Measurements from ENCODE around the gene AGAP3.

AGAP3 gene

DNA sequence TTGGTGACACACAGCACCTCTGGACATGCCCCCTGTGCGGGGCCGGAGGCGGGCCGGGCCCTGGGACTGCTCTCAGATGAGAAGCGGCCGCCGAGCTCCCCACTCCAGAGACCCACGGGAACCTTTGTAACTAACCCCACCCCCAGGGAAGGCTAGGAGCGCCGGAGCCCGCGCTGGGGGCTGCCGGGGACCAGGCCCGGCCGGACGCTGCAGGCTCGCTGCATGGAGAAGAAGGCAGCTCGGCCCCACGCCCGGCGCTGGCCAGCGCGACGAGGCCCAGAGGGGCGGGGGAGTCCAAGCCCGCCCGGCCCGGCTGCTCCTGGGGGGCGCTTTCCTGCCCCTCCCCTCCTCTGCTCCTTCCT is 36.5 kb downstream of the AGAP3 start:
- Histone ChIP-seq H3K4me1 (ENCODE audit: control extremely low read depth in 1 of 4, control insufficient read depth in 4 of 4, insufficient read depth in 4 of 4, low read length in 3 of 4) (no peaks in the 10 kb centered on the region), H3K27ac (ENCODE audit: insufficient read depth in 1 of 2, low read depth in 1 of 2, low read length in 2 of 2, poor library complexity in 1 of 2, severe bottlenecking in 2 of 2) (no peak overlapping the region), H3K36me3 (ENCODE audit: control insufficient read depth in 4 of 4, insufficient read depth in 4 of 4, low read length in 3 of 4) (peaks cover 0 to 76% (median 51%) of the 10 kb centered on the region in 4 experiments), H3K9me3 (ENCODE audit: control extremely low read depth in 1 of 5, control insufficient read depth in 4 of 5, insufficient read depth in 2 of 5, low read depth in 1 of 5, low read length in 4 of 5) (no peaks in the 10 kb centered on the region), H3K27me3 (replicated peaks in 2 of 5; ENCODE audit: control insufficient read depth in 4 of 5, insufficient read depth in 5 of 5, low read length in 4 of 5) (no peaks in the 10 kb centered on the region), H3K4me3 (ENCODE audit: control insufficient read depth in 1 of 7, extremely low read depth in 1 of 7, insufficient read depth in 4 of 7, low read depth in 2 of 7, low read length in 6 of 7) (no peak overlapping the region)
- POLR2A ChIA-PET, result no interaction called here
- CTCF ChIA-PET, result interaction anchor here (0.9 to 2.7 kb wide), 5 partner anchors 9 to 138 kb away, joined by 3 to 15 read pairs (median 4); no protein-coding TSS in a partner anchor
- WGBS (ENCODE audit: insufficient coverage), result 95% methylated on average over 29 of the region's 29 CpGs
- no peak for DNase-seq

DNA sequence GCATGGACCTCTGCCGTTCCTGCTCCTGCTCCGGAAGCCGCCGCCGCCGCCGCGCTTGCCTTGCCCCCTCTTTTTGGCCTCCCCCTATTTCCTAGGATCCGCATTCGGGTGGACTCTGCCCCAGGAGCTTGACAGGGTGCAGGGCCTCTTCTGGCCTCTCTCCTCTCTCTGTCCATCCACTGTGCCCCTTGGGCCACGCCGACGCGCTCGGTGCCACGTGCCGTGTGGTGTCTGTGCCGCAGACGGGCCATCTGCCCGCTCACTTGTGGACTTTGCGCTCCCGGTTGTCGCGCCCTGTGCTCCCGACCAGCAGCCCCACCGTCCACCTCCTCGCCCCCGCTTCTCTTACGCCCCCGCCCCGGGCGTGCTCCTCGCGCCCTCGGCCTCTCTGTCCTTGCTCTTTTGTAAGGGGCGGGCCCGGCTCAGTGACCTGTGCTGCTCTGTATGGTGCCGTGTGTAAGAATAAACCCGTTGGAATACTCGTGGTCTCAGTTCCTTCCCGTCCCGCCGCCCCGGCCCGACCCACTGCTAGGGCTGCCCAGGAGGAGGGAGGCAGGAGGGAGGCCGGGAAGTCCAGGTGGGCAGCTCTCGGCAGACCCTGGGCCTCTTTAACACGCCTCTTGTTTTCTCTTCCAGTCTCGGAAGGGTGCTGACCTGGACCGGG is 37.0 kb downstream of the AGAP3 start:
- 94% methylated on average over 41 of the region's 50 CpGs for WGBS (ENCODE audit: insufficient coverage)
- H3K36me3 ChIP-seq (ENCODE audit: control insufficient read depth in 4 of 4, insufficient read depth in 4 of 4, low read length in 3 of 4), result peaks cover 0 to 77% (median 50%) of the 10 kb centered on the region in 4 experiments
- POLR2A ChIA-PET, result no interaction called here

DNA sequence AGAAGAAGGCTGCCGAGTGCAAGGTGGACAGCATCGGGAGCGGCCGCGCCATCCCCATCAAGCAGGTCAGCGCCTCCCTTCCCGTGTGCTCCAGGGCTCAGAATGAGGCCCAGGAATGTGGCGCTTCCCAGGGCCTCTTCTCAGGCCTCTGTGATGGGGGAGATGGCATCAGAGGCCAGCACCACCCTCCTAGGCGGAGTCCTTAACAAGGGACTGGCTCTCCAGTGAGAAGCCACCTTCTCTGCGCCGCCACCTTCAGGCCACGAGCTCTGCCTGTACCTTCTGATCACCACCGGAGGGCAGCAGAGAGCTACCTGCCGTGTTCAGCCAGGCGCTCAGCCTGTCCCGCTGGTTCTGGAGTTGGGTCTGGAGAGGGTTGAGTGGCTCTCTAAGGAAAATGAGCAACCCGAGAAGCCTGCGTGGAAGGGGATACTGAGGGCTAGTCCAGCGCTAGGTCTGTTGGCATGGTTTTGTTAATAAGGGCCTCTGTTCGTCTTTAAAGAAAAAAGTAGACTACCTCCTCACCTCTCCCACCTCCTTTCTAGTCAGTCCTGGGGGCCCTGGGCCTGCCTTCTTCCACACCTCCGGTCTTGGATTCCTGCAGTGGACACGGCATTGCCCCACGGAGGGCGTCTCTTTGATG is 37.7 kb downstream of the AGAP3 start:
- Histone ChIP-seq H3K4me3 (ENCODE audit: control insufficient read depth in 1 of 7, extremely low read depth in 1 of 7, insufficient read depth in 4 of 7, low read depth in 2 of 7, low read length in 6 of 7) (no peak overlapping the region), H3K27ac (ENCODE audit: insufficient read depth in 1 of 2, low read depth in 1 of 2, low read length in 2 of 2, poor library complexity in 1 of 2, severe bottlenecking in 2 of 2) (no peak overlapping the region), H3K4me1 (ENCODE audit: control extremely low read depth in 1 of 4, control insufficient read depth in 4 of 4, insufficient read depth in 4 of 4, low read length in 3 of 4) (no peaks in the 10 kb centered on the region), H3K9me3 (ENCODE audit: control extremely low read depth in 1 of 5, control insufficient read depth in 4 of 5, insufficient read depth in 2 of 5, low read depth in 1 of 5, low read length in 4 of 5) (no peaks in the 10 kb centered on the region), H3K36me3 (ENCODE audit: control insufficient read depth in 4 of 4, insufficient read depth in 4 of 4, low read length in 3 of 4) (peaks cover 0 to 77% (median 47%) of the 10 kb centered on the region in 4 experiments), H3K27me3 (replicated peaks in 2 of 5; ENCODE audit: control insufficient read depth in 4 of 5, insufficient read depth in 5 of 5, low read length in 4 of 5) (no peaks in the 10 kb centered on the region)
- DNase-seq, result peak; percentile 77 to 87 (median 83)
- CTCF ChIA-PET, result interaction anchor here (0.7 to 2.7 kb wide), 34 partner anchors 9 to 218 kb away, joined by 3 to 15 read pairs (median 4); partner anchors contain the start of gene NUB1
- POLR2A ChIA-PET, result no interaction called here
- WGBS (ENCODE audit: insufficient coverage), result 58% methylated on average over 23 of the region's 24 CpGs

More for the DNA sequence above, 37.0 kb downstream of the AGAP3 start:
- CTCF ChIA-PET, result interaction anchor here (0.7 to 2.7 kb wide), 32 partner anchors 8 to 218 kb away, joined by 3 to 15 read pairs (median 4); partner anchors contain the start of gene NUB1
- Histone ChIP-seq H3K4me3 (ENCODE audit: control insufficient read depth in 1 of 7, extremely low read depth in 1 of 7, insufficient read depth in 4 of 7, low read depth in 2 of 7, low read length in 6 of 7) (no peak overlapping the region), H3K27me3 (replicated peaks in 2 of 5; ENCODE audit: control insufficient read depth in 4 of 5, insufficient read depth in 5 of 5, low read length in 4 of 5) (no peaks in the 10 kb centered on the region), H3K4me1 (ENCODE audit: control extremely low read depth in 1 of 4, control insufficient read depth in 4 of 4, insufficient read depth in 4 of 4, low read length in 3 of 4) (no peaks in the 10 kb centered on the region), H3K9me3 (ENCODE audit: control extremely low read depth in 1 of 5, control insufficient read depth in 4 of 5, insufficient read depth in 2 of 5, low read depth in 1 of 5, low read length in 4 of 5) (no peaks in the 10 kb centered on the region), H3K27ac (ENCODE audit: insufficient read depth in 1 of 2, low read depth in 1 of 2, low read length in 2 of 2, poor library complexity in 1 of 2, severe bottlenecking in 2 of 2) (no peak overlapping the region)
- DNase-seq, result no peak

DNA sequence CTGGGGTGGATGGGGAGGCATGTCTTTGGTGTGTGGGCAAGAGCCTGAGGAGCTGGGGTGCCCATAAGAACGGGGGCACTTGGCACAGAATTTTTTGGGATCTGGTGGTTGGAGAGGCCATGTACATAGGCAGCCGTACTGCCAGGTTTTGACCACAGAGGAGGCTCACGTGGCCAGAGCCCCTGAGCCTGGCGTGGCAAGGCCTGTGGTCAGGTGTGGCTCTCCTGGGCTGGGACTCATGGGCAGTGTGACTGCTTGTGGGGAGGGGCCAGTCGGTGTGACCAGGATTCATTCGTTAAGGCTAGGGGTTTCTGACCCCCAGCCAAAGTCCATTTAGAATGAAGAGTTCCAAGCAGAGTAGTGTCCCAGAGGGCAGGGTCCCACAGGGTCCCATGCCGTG is 38.2 kb downstream of the AGAP3 start:
- POLR2A ChIA-PET, result no interaction called here
- Histone ChIP-seq H3K4me1 (ENCODE audit: control extremely low read depth in 1 of 4, control insufficient read depth in 4 of 4, insufficient read depth in 4 of 4, low read length in 3 of 4) (no peaks in the 10 kb centered on the region), H3K36me3 (ENCODE audit: control insufficient read depth in 4 of 4, insufficient read depth in 4 of 4, low read length in 3 of 4) (peaks cover 0 to 77% (median 44%) of the 10 kb centered on the region in 4 experiments), H3K9me3 (ENCODE audit: control extremely low read depth in 1 of 5, control insufficient read depth in 4 of 5, insufficient read depth in 2 of 5, low read depth in 1 of 5, low read length in 4 of 5) (no peaks in the 10 kb centered on the region), H3K27ac (ENCODE audit: insufficient read depth in 1 of 2, low read depth in 1 of 2, low read length in 2 of 2, poor library complexity in 1 of 2, severe bottlenecking in 2 of 2) (no peak overlapping the region), H3K4me3 (ENCODE audit: control insufficient read depth in 1 of 7, extremely low read depth in 1 of 7, insufficient read depth in 4 of 7, low read depth in 2 of 7, low read length in 6 of 7) (no peak overlapping the region), H3K27me3 (replicated peaks in 2 of 5; ENCODE audit: control insufficient read depth in 4 of 5, insufficient read depth in 5 of 5, low read length in 4 of 5) (no peaks in the 10 kb centered on the region)
- CTCF ChIA-PET, result interaction anchor here (0.8 to 2.7 kb wide), 28 partner anchors 9 to 217 kb away, joined by 3 to 15 read pairs (median 4); partner anchors contain the start of gene NUB1
- WGBS (ENCODE audit: insufficient coverage), result 97% methylated on average over 7 of the region's 7 CpGs
- no peak for DNase-seq

DNA sequence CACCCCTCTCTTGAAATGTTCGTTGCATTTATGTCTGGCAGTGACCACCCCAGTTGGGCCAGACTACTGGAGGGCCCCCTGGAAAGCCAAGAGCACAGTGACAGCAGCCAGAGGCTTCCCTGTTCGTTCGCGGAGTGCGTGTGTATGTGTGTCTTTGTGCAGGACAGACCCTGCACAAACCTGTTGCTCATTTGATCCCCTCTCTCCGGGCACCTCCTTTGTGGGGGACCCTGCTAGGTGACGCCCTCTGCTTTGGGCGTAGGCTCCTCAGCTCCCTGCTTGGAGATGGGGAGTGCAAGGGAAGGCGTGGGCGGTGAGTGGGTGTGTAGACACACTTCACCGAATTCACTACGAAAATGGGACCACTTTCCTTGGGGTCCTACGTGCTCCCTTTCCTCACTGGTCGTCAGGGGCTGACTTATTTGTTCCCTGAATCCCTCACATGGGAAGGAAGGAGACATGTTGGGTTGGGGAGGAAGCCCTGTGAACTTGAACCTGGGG is 38.7 kb downstream of the AGAP3 start:
- no peak for DNase-seq
- Histone ChIP-seq H3K4me1 (ENCODE audit: control extremely low read depth in 1 of 4, control insufficient read depth in 4 of 4, insufficient read depth in 4 of 4, low read length in 3 of 4) (no peaks in the 10 kb centered on the region), H3K27me3 (replicated peaks in 2 of 5; ENCODE audit: control insufficient read depth in 4 of 5, insufficient read depth in 5 of 5, low read length in 4 of 5) (no peaks in the 10 kb centered on the region), H3K27ac (ENCODE audit: insufficient read depth in 1 of 2, low read depth in 1 of 2, low read length in 2 of 2, poor library complexity in 1 of 2, severe bottlenecking in 2 of 2) (no peak overlapping the region), H3K36me3 (ENCODE audit: control insufficient read depth in 4 of 4, insufficient read depth in 4 of 4, low read length in 3 of 4) (peaks cover 0 to 77% (median 42%) of the 10 kb centered on the region in 4 experiments), H3K4me3 (ENCODE audit: control insufficient read depth in 1 of 7, extremely low read depth in 1 of 7, insufficient read depth in 4 of 7, low read depth in 2 of 7, low read length in 6 of 7) (no peak overlapping the region), H3K9me3 (ENCODE audit: control extremely low read depth in 1 of 5, control insufficient read depth in 4 of 5, insufficient read depth in 2 of 5, low read depth in 1 of 5, low read length in 4 of 5) (no peaks in the 10 kb centered on the region)
- CTCF ChIA-PET, result interaction anchor here (1.1 to 2.7 kb wide), 16 partner anchors 10 to 217 kb away, joined by 3 to 15 read pairs (median 4); partner anchors contain the start of gene NUB1
- POLR2A ChIA-PET, result no interaction called here
- 97% methylated on average over 13 of the region's 14 CpGs for WGBS (ENCODE audit: insufficient coverage)

DNA sequence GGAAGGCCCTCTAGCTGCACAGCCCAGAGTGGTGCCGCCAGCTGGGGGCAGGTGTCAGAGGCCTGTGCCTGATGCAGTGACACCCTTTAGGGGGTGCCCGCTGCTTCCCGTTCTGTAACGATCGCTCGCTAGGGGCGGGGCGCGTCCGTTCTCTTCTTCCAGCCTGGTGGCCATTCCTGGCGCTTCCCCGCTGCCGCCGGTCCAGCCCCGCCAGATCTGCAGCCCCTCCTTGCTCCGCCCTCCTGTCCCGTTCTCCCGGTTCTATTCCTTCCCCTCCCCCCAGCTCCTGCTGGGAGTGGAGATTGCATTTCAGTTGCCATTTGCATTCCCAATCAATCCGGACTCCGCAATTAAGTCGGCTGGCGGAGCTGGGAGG is 39.2 kb downstream of the AGAP3 start:
- WGBS (ENCODE audit: insufficient coverage), result 83% methylated on average over 17 of the region's 22 CpGs
- no peaks in the 10 kb centered on the region for H3K9me3 ChIP-seq (ENCODE audit: control extremely low read depth in 1 of 5, control insufficient read depth in 4 of 5, insufficient read depth in 2 of 5, low read depth in 1 of 5, low read length in 4 of 5)
- ChIA-PET CTCF (interaction anchor here (1.3 to 2.7 kb wide), 5 partner anchors 13 to 125 kb away, joined by 3 to 15 read pairs (median 3); no protein-coding TSS in a partner anchor), POLR2A (no interaction called here)
- DNase-seq, result no peak
- H3K27ac ChIP-seq (ENCODE audit: insufficient read depth in 1 of 2, low read depth in 1 of 2, low read length in 2 of 2, poor library complexity in 1 of 2, severe bottlenecking in 2 of 2), result no peak overlapping the region
- H3K36me3 ChIP-seq (ENCODE audit: control insufficient read depth in 4 of 4, insufficient read depth in 4 of 4, low read length in 3 of 4), result peaks cover 0 to 77% (median 39%) of the 10 kb centered on the region in 4 experiments
- H3K4me3 ChIP-seq (ENCODE audit: control insufficient read depth in 1 of 7, extremely low read depth in 1 of 7, insufficient read depth in 4 of 7, low read depth in 2 of 7, low read length in 6 of 7), result no peak overlapping the region
- H3K27me3 ChIP-seq (replicated peaks in 2 of 5; ENCODE audit: control insufficient read depth in 4 of 5, insufficient read depth in 5 of 5, low read length in 4 of 5), result no peaks in the 10 kb centered on the region
- no peaks in the 10 kb centered on the region for H3K4me1 ChIP-seq (ENCODE audit: control extremely low read depth in 1 of 4, control insufficient read depth in 4 of 4, insufficient read depth in 4 of 4, low read length in 3 of 4)
